Activated CD4-positive, alpha-beta T cell treated with anti-CD3 and anti-CD28 coated beads, Interleukin-2, amount 50 U/mL, for 48 hours (primary cell): ENCODE results near the gene PPP4R2.

Experiments used
- DNase-seq, 2 experiments: peaks; one replicate each; pipeline ENCODE4 v3.0.0-alpha.2; 2020

PPP4R2 gene

DNA sequence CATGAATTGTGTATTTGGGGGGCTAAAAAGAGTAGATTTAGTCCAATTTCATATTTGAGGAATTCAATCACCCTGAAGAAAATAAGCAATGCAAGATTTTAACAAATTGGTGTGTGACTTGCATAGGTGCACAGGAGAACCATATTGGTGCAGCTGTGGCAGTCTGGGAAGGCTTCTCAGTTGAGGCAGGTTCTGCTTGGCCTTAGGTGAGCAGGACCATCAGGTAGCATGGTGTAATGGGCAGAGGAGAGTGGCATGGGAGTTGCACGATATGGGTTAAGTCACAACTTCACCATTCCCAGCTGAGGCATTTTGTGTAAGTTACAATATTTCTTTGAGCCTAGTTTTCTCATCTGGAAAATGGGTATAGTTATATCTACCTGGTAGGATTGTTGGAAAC lies 75.3 kb downstream of the PPP4R2 start:
- no peak for DNase-seq

DNA sequence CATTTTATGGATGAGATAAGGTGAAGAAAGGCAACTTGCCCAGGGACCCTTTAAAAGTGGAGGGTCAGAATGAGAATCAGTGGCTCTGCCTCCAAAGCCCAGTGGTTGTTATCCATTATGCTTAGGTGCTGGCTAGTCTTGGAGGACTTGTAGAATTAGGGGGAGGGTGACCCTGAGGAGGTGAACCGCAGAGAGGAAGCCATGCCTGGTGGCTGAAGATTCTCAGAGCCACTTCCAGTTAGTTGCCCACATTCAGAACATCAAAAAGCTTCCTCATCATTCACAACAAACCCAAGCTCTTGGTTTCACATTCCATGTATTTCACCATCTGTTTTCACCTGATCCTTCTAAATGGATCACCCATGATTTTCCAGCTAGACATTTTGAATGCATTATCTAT lies 76.0 kb downstream of the PPP4R2 start:
- no peak for DNase-seq

DNA sequence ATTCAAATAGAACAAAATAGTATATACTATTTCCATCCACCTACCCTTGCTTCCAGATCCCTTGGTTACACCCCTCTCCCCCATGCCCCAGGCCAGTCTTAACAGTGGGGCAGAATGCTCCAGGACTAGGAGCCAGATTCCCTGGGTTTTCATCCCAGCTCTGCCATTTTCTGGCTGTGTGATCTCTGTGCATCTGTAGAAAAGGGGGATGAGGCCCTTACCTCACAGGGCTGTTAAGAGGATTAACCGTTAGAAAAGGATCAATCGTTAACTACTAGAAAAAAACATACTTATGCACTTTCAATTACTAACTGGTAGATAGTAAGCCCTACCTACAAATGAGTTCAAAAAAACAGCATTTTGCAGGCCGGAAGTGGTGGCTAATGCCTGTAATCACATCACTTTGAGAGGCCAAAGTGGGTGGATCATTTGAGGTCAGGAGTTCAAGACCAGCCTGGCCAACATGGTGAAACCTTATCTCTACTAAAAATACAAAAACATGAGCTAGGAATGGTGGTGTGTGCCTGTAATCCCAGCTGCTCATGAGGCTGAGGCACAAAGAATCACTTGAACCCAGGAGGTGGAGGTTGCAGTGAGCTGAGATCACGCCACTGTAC lies 76.6 kb downstream of the PPP4R2 start:
- no peak for DNase-seq

DNA sequence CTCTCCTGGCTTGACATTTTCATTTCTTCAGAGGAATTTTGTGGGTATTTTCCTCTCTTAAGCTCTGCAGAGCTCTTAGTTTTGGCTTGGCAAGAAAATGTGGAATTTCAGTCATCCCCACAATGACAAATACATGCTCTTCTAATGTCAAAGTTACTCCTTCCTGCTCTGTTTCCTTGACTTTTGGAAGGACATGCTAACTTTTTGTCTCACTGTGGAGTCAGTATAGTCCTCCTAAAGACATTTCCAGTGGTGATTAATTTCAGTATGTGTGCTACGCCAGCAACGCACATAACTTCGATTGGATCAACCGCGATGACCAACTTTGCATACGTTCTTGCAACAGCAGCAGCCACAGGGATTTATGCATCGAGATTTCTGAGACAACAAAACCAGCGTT lies 78.2 kb downstream of the PPP4R2 start:
- no peak for DNase-seq

DNA sequence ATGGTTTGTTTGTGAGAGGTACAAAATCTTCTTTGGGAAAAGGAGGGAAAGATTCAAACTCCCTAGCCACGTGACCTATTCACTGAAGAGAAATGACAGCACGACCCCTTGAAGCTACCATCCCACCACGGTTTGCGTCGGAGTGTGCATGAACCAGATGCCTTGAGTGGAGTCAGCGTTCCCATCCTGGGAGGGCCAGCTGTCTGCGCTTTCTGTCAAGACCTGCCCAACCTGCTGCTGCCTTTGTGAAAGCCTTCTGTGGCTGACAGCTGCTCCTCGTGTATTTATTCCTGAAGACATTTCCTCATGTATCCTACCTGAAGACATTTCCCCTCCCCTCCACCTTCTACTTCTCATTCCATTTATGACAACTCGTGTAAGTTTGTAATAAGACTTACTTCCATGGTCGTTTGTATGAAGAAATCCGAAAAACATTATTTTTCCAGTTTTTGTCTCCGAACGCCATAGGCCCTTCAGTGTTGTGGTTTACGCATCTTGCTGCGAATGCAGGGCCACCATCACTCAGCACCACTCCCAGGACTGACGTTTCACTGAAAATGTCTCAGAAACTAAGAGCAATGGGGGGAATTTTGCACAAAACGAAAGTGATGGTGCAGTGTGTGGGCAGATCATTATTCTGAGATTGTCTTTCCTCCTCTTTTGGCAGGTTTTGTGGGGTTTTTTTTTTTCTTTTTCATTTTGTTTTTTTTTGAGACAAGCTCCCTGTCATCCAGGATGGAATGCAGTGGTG lies 83.8 kb downstream of the PPP4R2 start:
- peak; percentile 32 to 48 for DNase-seq

DNA sequence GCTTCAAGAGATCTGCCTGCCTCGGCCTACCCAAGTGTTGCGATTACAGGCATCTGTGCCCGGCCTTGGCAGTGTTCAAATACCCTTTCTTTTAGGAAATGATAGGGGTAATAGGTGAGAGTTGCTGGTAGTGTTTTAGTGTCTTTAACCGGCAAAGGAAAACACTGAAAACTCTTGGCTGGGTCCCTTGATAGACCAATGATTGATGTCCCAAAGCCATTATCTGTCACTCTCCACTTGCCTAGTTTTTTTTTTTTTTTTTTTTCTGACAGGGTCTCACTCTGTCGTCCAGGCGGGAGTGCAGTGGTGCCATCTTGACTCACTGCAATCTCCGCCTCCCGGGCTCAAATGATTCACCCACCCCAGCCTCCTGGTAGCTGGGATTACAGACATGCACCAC lies 84.5 kb downstream of the PPP4R2 start:
- no peak for DNase-seq

DNA sequence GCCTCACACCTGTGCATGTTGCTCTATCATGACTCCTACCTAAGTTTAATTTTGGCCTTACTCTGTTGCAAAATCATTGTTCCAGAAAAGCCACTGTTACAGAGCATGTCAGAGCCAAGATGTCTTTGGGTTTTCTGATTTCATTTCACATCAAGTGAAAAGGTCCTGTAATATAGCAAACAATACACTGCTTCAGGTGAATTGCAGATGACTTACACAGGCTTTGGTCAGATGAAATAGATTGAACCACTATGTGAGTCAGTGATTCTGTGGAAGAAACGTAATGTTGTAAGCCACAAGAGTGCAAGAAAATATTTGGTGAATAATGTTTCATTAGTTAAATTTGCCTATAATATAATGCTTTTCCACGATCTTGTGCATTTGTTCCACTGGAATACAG lies 87.6 kb downstream of the PPP4R2 start:
- no peak for DNase-seq

DNA sequence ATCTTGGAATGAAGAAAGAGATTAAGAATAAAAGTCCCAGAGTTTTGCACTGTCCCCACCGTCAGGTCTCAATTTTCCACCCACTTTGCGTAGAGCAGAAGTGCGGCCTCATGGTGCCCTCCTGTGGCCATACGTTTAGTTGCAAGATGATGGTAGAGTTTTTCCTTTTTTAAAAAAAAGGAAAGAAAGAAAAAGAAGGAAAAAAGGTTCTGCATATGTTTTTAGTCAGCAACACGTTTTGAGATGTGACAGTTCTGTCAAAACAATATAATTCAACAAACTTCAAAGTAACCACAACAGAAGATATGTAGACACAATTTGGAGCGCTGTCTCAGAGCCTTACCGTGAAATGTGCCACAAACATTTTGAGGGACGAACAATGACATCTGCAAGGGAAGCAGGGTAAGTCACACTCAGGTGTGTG lies 89.5 kb downstream of the PPP4R2 start:
- DNase-seq = peak; percentile 56 to 66

DNA sequence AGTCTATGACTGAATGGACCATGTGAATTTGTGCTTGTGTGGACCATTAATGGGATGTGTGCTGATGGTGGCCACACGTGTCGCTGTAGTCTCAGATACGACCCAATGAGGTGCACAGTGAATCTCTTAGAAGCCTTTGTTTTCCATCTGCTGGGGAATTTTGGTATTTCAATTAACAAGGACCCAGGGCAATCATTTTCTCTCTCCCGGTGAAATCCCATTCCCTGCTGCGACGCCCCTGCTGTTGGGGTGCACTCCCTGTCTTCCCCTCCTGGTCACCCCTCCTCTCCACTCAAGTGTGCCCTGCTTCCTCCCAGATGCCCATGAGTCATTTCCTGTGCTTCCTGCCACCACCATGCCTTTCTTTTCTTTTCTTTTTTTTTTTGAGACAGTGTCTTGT lies 97.5 kb downstream of the PPP4R2 start:
- DNase-seq = no peak

DNA sequence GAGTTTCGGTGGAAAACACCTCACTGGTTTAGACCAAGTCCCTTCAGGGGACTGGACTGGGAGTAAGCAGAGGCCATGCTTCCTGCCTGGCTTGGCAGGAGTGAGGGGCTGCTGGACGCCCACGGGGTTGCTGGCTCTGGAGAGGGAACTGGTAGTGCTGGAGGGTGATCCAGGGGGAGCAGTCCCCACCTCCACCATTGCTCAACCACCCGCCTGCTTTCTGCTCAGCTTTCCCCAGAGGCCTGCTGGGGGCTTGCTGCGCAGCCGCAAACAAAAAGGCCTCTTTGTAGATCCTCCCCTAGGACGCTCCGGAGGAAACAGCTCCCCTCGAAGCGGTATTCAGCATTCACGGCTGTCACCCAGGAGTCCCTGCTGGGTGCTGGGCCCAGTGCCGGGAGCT lies 98.3 kb downstream of the PPP4R2 start:
- no peak for DNase-seq

DNA sequence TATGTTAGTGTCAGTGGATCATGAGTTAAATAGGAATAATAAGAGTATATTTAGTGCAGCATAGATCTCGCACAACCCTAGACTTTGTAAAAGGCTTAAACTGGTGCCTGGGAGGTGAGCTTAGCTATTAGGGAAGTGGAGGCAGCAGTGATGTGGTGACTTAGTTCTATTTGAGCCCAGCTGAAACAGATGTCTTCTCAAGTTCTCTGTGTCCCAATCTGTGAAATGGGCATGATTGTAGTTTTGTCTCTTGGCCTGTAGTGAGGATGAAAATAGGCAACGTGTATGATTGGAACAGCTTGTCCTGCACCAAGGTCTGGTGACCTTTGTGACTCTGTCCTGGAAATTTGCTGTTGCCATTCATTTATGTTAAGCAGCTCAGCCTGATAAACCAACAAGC lies 99.6 kb downstream of the PPP4R2 start:
- DNase-seq = no peak

DNA sequence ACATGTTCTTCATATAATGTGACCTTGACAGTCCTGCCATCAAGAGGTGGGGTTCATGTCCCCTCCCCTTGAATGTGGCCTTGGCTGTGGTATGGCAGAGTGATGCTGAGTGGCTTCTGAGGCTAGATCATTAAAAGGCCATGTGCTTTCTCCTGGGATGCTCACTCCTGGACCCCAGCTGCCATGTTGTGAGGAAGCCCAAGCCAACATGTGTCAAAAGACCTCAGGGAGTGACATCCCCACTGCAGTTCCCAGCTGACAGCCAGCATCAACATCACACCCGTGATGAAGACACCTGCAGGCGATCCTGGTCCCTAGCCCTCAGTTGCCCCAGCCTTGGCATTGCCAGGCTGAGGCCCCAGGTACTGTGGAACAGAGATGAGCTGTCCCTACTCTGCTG lies 101.4 kb downstream of the PPP4R2 start:
- no peak for DNase-seq

DNA sequence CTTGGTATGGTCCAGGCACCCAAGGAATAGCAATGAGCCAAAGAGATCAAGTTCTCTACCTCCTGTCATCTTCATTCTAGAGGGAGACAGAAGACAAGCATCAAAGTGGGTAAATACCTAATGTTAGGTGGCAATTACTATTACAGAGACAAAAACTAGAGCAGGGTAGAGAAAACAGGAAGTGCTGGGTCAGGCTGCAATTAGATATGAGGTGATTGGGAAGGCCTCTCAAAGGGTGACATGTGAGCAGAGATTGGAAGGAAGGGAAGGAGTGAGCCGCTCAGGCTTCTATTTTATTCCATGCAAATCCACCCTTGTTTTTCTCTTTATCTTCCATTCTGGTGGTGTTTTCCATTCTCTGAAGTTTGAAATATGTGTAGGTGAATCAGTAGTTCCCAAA lies 102.3 kb downstream of the PPP4R2 start:
- DNase-seq = no peak

DNA sequence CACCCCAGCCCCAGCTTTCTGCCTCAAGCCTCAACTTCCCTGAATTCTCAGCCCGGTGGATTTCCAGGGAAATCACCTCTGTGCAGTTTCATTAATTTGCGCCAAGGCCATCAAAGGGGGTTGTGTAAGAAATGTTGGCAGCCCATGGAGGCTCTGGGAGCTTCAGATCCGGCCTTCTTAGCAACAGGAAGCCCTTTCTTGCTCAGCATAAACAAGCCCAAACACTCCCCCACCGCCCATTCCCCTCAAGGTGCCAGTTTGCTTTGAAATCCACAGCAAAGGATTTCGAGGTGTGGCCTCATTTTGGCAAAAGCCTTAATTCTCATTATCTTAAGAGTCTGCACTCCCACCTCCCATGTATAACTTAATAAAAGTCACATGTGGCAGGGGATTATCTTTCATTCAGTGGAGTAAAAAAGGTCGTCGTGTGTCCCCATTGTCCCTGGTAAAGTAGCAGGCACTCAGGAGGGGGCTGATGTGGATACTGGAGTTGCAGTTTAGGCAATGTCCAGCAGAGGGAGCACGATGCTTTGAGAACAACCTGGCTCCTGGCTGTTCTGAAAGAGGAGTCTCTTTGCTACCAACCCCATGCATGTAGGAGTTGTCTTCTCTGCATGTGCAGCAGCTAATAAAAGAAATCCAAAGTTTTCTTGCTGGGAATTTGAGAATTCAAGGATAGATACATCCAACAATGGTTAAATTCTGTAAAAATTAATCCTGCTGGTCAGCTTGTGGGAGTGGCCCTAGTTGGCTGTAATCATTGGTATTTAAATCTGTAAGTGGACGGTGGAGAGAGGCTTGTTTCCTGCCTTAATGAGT lies 104.3 kb downstream of the PPP4R2 start:
- peak; percentile 85 to 87 for DNase-seq

DNA sequence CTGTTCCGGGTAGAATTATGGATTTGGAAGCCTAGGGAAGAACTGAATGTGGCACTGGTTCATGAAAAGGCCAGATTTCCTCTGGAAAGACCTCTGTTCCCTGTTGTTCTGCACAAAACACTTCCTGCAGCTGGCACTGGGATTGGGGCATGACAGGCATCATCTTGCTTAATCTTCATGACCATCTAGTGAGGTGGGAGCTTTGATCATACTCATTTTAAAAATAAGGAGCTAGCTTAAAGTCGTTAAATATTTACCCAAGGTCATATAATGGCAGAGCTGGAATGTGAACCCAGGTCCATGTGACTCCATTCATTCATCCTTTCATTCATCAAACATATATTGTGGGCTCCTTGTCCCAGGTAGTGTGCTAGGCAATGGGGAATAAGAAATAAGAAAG lies 105.3 kb downstream of the PPP4R2 start:
- no peak for DNase-seq

DNA sequence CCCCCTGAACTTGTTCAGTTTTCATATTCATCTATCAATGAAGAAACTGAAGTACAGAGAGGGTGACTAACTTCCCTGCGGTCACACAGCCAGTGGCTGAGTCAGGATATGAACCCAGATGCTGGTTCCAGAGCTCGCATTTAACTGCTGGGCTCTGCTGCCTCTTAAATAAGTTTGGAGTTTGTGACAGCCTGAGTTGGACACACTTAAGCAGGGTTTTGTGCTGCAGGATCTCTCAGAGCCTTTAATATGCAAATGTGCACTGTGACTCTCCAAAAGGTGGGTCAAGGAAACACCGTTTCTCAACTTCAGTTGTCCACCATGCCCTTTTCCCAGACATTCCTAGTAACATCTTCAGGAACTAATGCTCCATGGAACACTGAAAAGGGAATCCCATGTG lies 110.6 kb downstream of the PPP4R2 start:
- DNase-seq = no peak

DNA sequence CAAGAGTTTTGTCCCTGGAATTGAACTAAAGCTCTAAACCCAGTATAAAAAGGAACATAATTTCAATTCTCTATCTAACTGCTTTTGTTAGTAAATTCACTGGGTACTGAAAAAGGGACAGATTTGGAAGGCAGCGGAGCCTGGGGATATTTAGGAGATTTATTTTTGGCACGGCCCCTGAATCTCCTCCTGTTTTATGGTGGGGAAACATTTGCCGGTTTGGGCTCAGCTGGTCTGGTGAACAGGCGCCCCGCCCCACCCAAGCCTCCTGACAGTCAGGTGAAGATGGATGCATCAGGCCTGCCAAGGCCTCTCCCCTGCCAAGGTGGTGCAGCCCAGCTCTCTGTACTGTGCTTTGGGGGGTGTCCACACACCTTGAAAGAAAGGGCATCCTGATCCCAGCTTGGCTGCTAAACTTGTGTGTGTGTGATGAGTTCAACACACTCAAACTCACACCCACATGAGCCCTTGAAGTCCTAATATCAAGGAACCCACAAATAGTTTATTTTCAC lies 111.1 kb downstream of the PPP4R2 start:
- no peak for DNase-seq

DNA sequence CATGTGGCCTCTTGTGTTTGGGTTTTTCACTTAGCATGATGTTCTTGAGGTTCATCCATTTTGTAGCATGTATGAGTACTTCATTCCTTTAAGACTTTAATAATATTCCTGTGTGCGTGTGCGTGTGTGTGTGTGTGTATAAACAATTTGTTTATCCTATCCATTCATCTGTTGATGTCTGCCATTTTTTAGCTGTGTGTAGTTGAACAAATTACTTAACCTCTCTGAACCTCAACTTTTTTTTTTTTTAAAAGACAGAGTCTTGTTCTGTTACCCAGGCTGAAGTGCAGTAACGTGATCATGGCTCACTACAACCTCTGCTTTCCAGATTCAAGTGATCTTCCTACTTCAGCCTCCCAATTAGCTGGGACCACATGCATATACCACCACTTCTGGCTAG lies 112.1 kb downstream of the PPP4R2 start:
- DNase-seq = no peak

DNA sequence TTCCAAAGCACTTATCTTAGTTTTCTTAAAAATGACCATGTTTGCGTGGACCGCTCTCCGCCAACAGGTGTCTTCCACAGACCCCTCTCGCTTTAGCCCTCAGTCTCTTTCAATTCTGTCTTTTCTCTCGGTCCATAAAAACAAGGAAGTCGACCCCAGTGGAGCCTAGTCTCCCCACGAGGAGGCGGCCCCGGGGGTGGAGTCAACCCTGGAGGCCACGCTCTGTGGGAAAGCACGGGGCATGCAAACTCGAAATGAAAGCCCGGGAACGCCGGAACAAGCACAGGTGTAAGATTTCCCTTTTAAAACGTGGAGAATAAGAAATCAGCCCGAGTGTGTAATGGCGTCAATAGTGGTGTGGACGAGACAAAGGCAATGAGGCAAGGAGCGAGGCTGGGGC lies 113.9 kb downstream of the PPP4R2 start:
- no peak for DNase-seq

DNA sequence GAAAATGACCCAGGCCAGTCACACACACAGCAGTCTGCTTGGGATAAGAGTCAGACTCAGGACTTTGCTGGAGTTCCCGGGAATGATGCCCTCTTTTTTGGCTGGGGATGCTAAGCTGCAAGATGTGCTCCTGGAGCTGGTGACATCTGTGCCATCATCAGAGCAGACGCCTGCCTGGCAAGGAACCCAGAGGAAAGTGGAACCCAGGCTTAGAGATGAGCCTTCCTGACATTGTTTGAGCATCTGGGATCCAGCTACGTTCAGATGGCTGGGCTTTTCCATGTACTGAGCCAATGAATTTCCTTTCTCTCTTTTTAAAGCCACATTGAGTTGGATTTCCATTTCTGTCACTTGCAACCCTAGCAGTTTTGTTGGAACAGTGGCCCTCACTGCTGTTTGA lies 118.1 kb downstream of the PPP4R2 start:
- DNase-seq = no peak

DNA sequence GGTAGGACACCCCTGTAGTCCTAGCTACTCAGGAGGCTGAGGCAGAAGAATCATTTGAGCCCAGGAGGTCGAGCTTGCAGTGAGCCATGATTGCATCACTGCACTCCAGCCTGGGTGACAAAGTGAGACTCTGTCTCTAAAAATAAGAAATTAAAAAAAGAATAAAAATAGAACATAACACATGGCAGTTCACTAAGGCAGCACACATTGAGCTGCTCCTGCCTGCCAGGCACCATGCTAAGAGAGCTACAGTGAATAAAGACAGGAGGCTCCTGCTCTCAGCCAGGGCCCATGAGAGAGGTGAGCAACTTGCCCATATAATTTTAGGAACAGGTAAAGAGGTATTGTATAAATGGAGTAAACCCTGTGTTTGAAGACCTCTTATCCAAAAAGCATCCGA lies 119.2 kb downstream of the PPP4R2 start:
- DNase-seq = no peak
